H9 (cell line): ENCODE results near the gene PPP2R2B. TPM values are rescaled to one million over a fixed set of nuclear protein-coding genes. Genes with fewer than 3 reads are reported as not detected.

ENCODE experiments used
- DNase-seq: peaks from one replicate; pipeline ENCODE4 v3.0.0-alpha.2; 2017
- H2AFZ ChIP-seq: one replicate; pipeline ENCODE4 v1.6.1; 2013; ENCODE audit warnings: mild to moderate bottlenecking, low read length, control low read depth, moderate library complexity
- H2AK5ac ChIP-seq: 2 replicates; pipeline ENCODE4 v1.6.1; 2013; ENCODE audit warnings: low read length, control low read depth, mixed read lengths; ENCODE audit not compliant: insufficient read length
- H2BK120ac ChIP-seq: one replicate; pipeline ENCODE4 v1.6.1; 2013; ENCODE audit warnings: low read depth, mild to moderate bottlenecking, low read length, control low read depth, inconsistent platforms; ENCODE audit not compliant: poor library complexity, severe bottlenecking
- H2BK12ac ChIP-seq: 2 replicates; pipeline ENCODE4 v1.6.1; 2013; ENCODE audit warnings: low read length, control low read depth, mixed read lengths, low read depth; ENCODE audit not compliant: insufficient read length
- H2BK15ac ChIP-seq: 2 replicates; pipeline ENCODE4 v1.6.1; 2013; ENCODE audit warnings: low read depth, low read length, control low read depth
- H2BK20ac ChIP-seq: one replicate; pipeline ENCODE4 v1.6.1; 2013; ENCODE audit warnings: low read depth, mild to moderate bottlenecking, low read length, control low read depth, inconsistent platforms; ENCODE audit not compliant: poor library complexity, severe bottlenecking
- H2BK5ac ChIP-seq: 2 replicates; pipeline ENCODE4 v1.6.1; 2013; ENCODE audit warnings: low read length, control low read depth, mixed read lengths; ENCODE audit not compliant: insufficient read length
- H3K14ac ChIP-seq: 2 replicates; pipeline ENCODE4 v1.6.1; 2013; ENCODE audit warnings: low read length, control low read depth; ENCODE audit not compliant: insufficient read depth
- H3K18ac ChIP-seq: 2 replicates; pipeline ENCODE4 v1.6.1; 2013; ENCODE audit warnings: low read depth, mild to moderate bottlenecking, mixed read lengths, low read length, control low read depth; ENCODE audit not compliant: insufficient read length
- H3K23ac ChIP-seq: 2 replicates; pipeline ENCODE4 v1.6.1; 2013; ENCODE audit warnings: low read length, control low read depth, mixed read lengths, low read depth; ENCODE audit not compliant: insufficient read length
- H3K23me2 ChIP-seq: 2 replicates; pipeline ENCODE4 v1.6.1; 2013; ENCODE audit warnings: low read depth, mild to moderate bottlenecking, mixed read lengths, low read length, control low read depth; ENCODE audit not compliant: insufficient read length, poor library complexity, severe bottlenecking
- H3K27ac ChIP-seq: 2 replicates; pipeline ENCODE4 v1.5.1; 2013; ENCODE audit warnings: low read length, control low read depth, mixed read lengths, low read depth; ENCODE audit not compliant: insufficient read length
- H3K27me3 ChIP-seq: 2 replicates; pipeline ENCODE4 v1.6.1; 2013; ENCODE audit warnings: low read length, control low read depth, inconsistent platforms; ENCODE audit not compliant: insufficient read depth
- H3K4ac ChIP-seq: 2 replicates; pipeline ENCODE4 v1.6.1; 2013; ENCODE audit warnings: low read depth, mild to moderate bottlenecking, control low read depth, inconsistent platforms, low read length, moderate library complexity
- H3K4me1 ChIP-seq: 2 replicates; pipeline ENCODE4 v1.6.1; 2013; ENCODE audit warnings: low read length, control low read depth, inconsistent platforms; ENCODE audit not compliant: insufficient read depth
- H3K4me2 ChIP-seq: 2 replicates; pipeline ENCODE4 v1.6.1; 2013; ENCODE audit warnings: low read length, control low read depth, mixed read lengths; ENCODE audit not compliant: insufficient read length, insufficient read depth
- H3K56ac ChIP-seq: 2 replicates; pipeline ENCODE4 v1.6.1; 2013; ENCODE audit warnings: low read depth, mild to moderate bottlenecking, mixed read lengths, low read length, control low read depth; ENCODE audit not compliant: insufficient read length
- H3K79me1 ChIP-seq: 2 replicates; pipeline ENCODE4 v1.6.1; 2013; ENCODE audit warnings: low read depth, mild to moderate bottlenecking, moderate library complexity, low read length, control low read depth, inconsistent platforms; ENCODE audit not compliant: insufficient read depth, poor library complexity, severe bottlenecking
- H3K79me2 ChIP-seq: 2 replicates; pipeline ENCODE4 v1.6.1; 2013; ENCODE audit warnings: low read length, control low read depth, inconsistent platforms; ENCODE audit not compliant: insufficient read depth
- H3K9ac ChIP-seq: 2 replicates; pipeline ENCODE4 v1.6.1; 2013; ENCODE audit warnings: low read length, control low read depth, mixed read lengths; ENCODE audit not compliant: insufficient read length; ENCODE audit errors: extremely low read depth
- H3K9me3 ChIP-seq: one replicate; pipeline ENCODE4 v1.6.1; 2013; ENCODE audit warnings: low read depth, low read length, inconsistent platforms; ENCODE audit not compliant: control insufficient read depth
- H3T11ph ChIP-seq: one replicate; pipeline ENCODE4 v1.6.1; 2013; ENCODE audit warnings: mild to moderate bottlenecking, low read length, control low read depth, inconsistent platforms
- H4K20me1 ChIP-seq: one replicate; pipeline ENCODE4 v1.6.1; 2013; ENCODE audit not compliant: control insufficient read depth, insufficient read length, insufficient read depth
- H4K5ac ChIP-seq: 2 replicates; pipeline ENCODE4 v1.6.1; 2013; ENCODE audit warnings: low read depth, mild to moderate bottlenecking, mixed read lengths, low read length, control low read depth; ENCODE audit not compliant: insufficient read length
- H4K8ac ChIP-seq: replicated peaks from 2 replicates; pipeline ENCODE4 v1.6.1; 2013; ENCODE audit warnings: low read length, control low read depth, mixed read lengths, low read depth; ENCODE audit not compliant: insufficient read length
- H4K91ac ChIP-seq: 2 replicates; pipeline ENCODE4 v1.6.1; 2013; ENCODE audit warnings: low read depth, mild to moderate bottlenecking, moderate library complexity, mixed read lengths, low read length, control low read depth; ENCODE audit not compliant: insufficient read length
- H3K27ac Mint-ChIP-seq, 3 experiments: 2 replicates in 2 of 3; 3 replicates in 1 of 3; pipeline ENCODE4 v1.8.0; 2020 to 2021; ENCODE audit warnings: mixed read lengths in 3 of 3, mild to moderate bottlenecking in 1 of 3, moderate library complexity in 1 of 3
- H3K27me3 Mint-ChIP-seq: 2 replicates; pipeline ENCODE4 v1.8.0; 2021; ENCODE audit warnings: low read depth, mild to moderate bottlenecking, moderate library complexity, mixed read lengths
- H3K36me3 Mint-ChIP-seq, 3 experiments: 2 replicates in 2 of 3; 3 replicates in 1 of 3; pipeline ENCODE4 v1.8.0; 2020 to 2021; ENCODE audit warnings: low read depth in 3 of 3, mixed read lengths in 3 of 3; ENCODE audit not compliant: insufficient read depth in 1 of 3
- H3K4me1 Mint-ChIP-seq, 2 experiments: 2 replicates each; pipeline ENCODE4 v1.8.0; 2020; ENCODE audit warnings: mixed read lengths in 2 of 2
- H3K4me3 Mint-ChIP-seq, 2 experiments: 2 replicates in 1 of 2; 3 replicates in 1 of 2; pipeline ENCODE4 v1.8.0; 2020 to 2021; ENCODE audit warnings: mild to moderate bottlenecking in 2 of 2, mixed read lengths in 2 of 2, moderate library complexity in 1 of 2
- H3K9me3 Mint-ChIP-seq, 2 experiments: 2 replicates in 1 of 2; 3 replicates in 1 of 2; pipeline ENCODE4 v1.8.0; 2020; ENCODE audit warnings: mild to moderate bottlenecking in 2 of 2, mixed read lengths in 2 of 2, moderate library complexity in 1 of 2
- WGBS: extraction: QIAGEN DNeasy Blood & Tissue Kit; methylation state at CpG from one replicate; pipeline ENCODE4 v1.1.7; 2013; ENCODE audit warnings: missing lambda C conversion rate, low lambda C conversion rate, mixed read lengths; ENCODE audit not compliant: insufficient read length; ENCODE audit errors: extremely low coverage; 5-methylcytosine and 5-hydroxymethylcytosine counted together
- total RNA-seq: library from RNA; stranded (reverse); gene quantifications from 2 replicates; pipeline ENCODE4 v1.2.1, GENCODE V29; 2021
- TF ChIP-seq, protein P1 (sequence below): fragments of 200-600 bp; sonication (generic); conservative IDR thresholded peaks from 3 replicates; pipeline ENCODE4 v1.8.0; 2021; ENCODE audit warnings: antibody characterized with exemption, mild to moderate bottlenecking

The PPP2R2B gene
- total RNA-seq, 1 experiment from 2014 or later: 14.3 TPM

DNA sequence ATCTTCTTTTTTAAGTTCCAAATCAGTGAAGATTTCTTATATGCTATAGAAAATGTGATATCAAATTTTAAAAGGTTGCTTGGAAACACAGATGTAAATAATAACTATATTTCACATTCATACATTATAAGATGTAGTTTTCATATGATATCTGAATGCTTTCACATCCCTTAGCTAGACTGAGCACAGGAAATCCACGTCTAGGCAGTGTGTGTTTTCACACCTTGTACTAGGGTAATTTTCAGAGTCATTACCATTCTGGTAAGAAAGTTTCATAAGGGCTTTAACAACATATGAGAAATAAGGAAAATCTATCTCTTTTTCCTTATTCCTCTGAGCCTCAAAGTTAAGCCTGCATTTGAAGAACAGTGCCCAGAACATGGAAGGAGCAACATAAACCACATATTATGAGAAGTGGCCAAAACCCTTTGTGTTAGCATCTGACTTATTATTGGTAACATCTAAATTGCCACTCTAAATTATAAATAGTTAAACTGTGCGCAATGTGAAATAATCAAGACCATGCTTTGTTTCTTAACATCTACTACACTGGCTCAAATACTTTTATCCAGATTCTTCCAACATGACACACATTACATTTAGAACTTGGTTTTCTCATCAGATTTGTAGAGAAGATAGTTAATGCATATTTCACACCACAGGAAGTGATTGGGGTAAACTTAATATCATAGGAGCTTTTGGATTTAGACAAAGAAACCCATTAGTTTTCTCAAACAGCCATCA lies 113.3 kb downstream of the PPP2R2B start:
- Histone ChIP-seq H3K27ac (no peak overlapping the region), H4K5ac (no peak overlapping the region), H2BK12ac (no peak overlapping the region), H4K20me1 (no peaks in the 10 kb centered on the region), H4K8ac (no peak overlapping the region), H3K56ac (no peak overlapping the region), H3K9me3 (no peaks in the 10 kb centered on the region), H3K23me2 (no peaks in the 10 kb centered on the region), H3K4ac (no peak overlapping the region), H3K14ac (no peak overlapping the region), H3K4me2 (no peak overlapping the region), H2BK20ac (no peak overlapping the region), H3K27me3 (no peaks in the 10 kb centered on the region), H3K79me1 (no peaks in the 10 kb centered on the region), H3K23ac (no peak overlapping the region), H2BK5ac (no peak overlapping the region), H3K9ac (no peak overlapping the region), H2BK120ac (no peak overlapping the region), H3K79me2 (no peaks in the 10 kb centered on the region), H3T11ph (no peak overlapping the region), H3K18ac (no peak overlapping the region), H3K4me1 (no peaks in the 10 kb centered on the region; the same call in 1 of the 2 replicates), H2BK15ac (no peak overlapping the region), H2AFZ (no peak overlapping the region), H2AK5ac (no peak overlapping the region), H4K91ac (no peak overlapping the region)
- Mint-ChIP-seq H3K4me1 (peaks cover 0 to 4% of the 10 kb centered on the region in 2 experiments; a peak in 2 of 4 replicates), H3K27ac (no peak overlapping the region), H3K27me3 (no peaks in the 10 kb centered on the region), H3K36me3 (peaks cover 0 to 5% (median 4%) of the 10 kb centered on the region in 3 experiments; a peak in 1 of 7 replicates), H3K9me3 (peaks cover 0 to 3% of the 10 kb centered on the region in 2 experiments; a peak in 2 of 5 replicates), H3K4me3 (no peak overlapping the region)
- TF ChIP-seq, protein P1, sequence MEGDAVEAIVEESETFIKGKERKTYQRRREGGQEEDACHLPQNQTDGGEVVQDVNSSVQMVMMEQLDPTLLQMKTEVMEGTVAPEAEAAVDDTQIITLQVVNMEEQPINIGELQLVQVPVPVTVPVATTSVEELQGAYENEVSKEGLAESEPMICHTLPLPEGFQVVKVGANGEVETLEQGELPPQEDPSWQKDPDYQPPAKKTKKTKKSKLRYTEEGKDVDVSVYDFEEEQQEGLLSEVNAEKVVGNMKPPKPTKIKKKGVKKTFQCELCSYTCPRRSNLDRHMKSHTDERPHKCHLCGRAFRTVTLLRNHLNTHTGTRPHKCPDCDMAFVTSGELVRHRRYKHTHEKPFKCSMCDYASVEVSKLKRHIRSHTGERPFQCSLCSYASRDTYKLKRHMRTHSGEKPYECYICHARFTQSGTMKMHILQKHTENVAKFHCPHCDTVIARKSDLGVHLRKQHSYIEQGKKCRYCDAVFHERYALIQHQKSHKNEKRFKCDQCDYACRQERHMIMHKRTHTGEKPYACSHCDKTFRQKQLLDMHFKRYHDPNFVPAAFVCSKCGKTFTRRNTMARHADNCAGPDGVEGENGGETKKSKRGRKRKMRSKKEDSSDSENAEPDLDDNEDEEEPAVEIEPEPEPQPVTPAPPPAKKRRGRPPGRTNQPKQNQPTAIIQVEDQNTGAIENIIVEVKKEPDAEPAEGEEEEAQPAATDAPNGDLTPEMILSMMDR: no peak
- no peak for DNase-seq
- no CpG with 5 or more reads among the region's 2 CpGs for WGBS
